Dedifferentiated amniotic fluid mesenchymal stem cell (primary cell): ENCODE measurements around the gene NCKIPSD.
A peak's percentile ranks its signal among the peaks of the same experiment; 100 is the strongest.

Source experiments
- DNase-seq: peaks from one replicate; pipeline ENCODE4 v3.0.0-alpha.2; 2016; ENCODE audit errors: extremely low spot score

The NCKIPSD gene

GRCh38 chr3:48647714-48648113 lies 38.0 kb downstream of the NCKIPSD start:
- no peak for DNase-seq

- DNase-seq = no peak
These were observed 40.6 kb downstream of the NCKIPSD start for GRCh38 chr3:48644898-48645760.

DNA sequence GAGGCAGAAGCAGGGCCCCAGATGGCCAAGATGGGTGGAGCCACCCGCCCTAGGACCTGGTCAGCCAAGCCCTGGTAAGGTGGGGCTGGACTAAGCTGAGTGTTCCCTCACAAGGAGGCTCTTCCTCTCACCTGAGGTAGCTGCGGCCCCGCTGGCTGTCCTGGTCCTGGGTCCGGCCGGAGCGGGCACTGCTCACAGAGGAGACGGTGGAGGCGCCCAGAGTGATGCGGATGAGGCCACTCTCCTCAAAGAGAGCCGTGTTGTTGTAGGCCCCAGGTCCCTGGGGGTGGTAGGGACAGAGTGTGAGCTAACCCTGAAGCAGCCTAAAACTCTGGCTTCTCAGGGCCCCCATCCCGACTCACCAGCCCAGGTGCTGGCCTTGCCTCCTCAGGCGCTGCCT lies 43.1 kb downstream of the NCKIPSD start:
- DNase-seq = no peak

GRCh38 chr3:48641396-48641795 lies 44.3 kb downstream of the NCKIPSD start:
- DNase-seq = no peak

DNA sequence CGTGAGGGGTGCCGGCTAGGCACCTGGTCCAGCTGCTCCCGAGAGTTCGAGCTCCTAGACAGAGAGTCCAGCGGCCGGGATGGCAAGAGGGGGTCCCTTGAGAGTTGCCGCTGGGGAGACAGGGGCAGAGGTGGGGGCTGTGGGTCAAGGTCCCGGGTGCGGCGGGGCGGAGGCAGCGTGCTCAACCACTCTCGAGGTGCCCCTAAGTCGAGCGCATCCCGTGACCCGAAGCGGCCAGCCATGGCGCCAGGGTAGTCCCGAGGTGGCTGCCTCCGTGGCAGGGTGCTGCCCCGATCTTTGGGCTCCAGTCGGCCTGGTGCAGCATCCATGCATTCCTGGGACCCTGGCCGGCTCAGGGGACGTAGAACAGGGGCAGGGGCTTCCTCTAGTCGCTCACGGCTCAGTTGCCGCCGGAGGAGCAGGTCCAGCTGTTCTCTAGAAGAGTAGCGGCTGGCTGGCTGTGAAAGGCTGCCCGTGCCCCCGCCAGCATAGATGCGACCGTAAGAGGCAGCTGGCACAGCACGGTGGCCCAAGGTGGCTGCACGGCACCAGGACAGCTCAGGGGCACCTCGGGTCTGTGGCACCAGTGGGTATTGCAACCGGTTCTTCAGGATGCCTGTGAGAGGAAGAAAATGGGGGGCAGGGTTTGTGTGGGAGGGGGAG lies 45.6 kb downstream of the NCKIPSD start:
- DNase-seq = no peak

DNA sequence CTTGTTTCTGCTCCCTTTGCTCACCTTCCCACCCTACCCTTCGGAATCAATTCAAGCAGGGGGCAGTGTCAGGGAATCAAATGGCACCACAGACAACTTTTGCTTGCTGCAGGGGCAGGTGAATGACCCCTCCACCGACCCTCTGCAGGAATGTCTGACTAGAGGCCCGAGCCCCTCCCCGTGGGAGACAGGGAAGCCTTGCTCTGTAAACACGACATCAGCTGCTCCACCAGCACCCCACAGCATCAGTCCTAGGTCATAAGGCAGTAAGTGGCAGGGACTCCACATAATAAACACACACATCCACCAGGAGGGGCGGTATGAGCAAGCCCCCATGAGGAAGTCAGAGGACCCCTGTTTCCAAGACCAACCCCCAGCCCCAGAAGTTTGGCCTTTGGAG lies 48.4 kb downstream of the NCKIPSD start:
- no peak for DNase-seq

- DNase-seq = no peak
These were observed 49.5 kb downstream of the NCKIPSD start for GRCh38 chr3:48636149-48636655.

- DNase-seq = peak; percentile 95
These were observed 50.3 kb downstream of the NCKIPSD start, which contains the start of gene SLC26A6 for GRCh38 chr3:48635222-48636021. SLC26A6 (minus strand) TSS chr3:48635461; CDS start chr3:48635393, 68 bp downstream.

GRCh38 chr3:48634661-48635221 lies 51.0 kb downstream of the NCKIPSD start:
- peak; percentile 25 for DNase-seq

- no peak for DNase-seq
These were observed 52.0 kb downstream of the NCKIPSD start for GRCh38 chr3:48633743-48634142.

DNA sequence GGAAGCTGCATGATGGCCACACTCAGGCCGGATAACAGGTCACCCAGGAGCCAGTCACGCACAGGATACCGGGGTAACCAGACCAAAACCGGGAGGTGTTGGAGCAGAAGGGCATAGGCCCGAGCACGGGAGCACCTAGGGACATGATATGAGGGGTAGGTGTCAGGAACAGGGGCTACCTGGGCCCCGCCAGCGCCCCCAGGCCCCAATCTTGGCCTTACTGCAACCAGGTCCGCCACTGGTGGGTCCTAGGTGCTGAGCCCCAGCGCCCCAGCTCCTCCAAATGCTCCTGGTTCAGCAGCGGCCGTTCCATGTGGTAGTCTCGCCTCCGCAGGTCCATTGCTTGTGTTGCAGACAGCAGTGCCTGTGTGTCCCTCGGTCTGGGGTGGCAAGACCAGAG lies 52.5 kb downstream of the NCKIPSD start:
- DNase-seq = no peak

- no peak for DNase-seq
These were observed 53.9 kb downstream of the NCKIPSD start for GRCh38 chr3:48631516-48632448.

GRCh38 chr3:48630833-48631232 lies 54.9 kb downstream of the NCKIPSD start:
- DNase-seq = no peak

DNA sequence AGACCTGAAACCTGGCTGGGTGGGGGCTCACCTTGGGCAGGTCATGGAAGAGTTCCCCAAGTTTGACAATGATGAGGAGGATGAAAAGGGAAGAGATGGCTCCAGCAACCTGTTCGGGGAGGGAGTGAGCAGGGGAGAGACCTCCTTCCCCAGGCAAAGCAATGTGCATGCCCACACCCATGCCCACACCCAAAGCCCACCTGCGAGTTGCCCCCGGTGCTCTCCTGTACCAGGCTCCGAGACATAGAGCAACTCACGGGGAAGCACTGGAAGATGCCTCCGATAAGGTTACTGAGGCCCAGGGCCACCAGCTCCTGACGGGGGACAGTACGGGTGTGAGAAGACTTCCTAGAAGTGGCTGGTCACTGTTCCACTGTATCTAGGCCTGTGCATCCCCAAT lies 55.3 kb downstream of the NCKIPSD start:
- no peak for DNase-seq

DNA sequence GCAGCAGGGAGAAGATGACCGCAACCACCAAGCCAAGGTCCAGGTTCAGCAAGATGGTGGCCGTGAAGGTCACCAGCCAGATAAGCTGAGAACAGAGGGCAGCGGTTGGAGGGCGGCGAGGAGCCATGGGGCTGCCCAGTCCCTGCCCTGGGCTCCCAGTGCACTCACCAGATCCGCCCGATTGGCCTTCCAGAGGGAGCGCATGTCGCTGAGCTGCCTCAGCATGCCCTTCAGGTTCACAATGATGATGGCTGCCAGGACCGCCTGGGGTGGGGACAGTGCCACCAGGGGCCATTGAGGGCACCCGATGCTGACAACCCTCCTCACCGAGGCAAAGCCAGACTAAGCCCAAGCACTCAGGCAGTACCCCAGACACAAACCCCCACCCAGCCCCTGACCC lies 55.8 kb downstream of the NCKIPSD start:
- DNase-seq = no peak

DNA sequence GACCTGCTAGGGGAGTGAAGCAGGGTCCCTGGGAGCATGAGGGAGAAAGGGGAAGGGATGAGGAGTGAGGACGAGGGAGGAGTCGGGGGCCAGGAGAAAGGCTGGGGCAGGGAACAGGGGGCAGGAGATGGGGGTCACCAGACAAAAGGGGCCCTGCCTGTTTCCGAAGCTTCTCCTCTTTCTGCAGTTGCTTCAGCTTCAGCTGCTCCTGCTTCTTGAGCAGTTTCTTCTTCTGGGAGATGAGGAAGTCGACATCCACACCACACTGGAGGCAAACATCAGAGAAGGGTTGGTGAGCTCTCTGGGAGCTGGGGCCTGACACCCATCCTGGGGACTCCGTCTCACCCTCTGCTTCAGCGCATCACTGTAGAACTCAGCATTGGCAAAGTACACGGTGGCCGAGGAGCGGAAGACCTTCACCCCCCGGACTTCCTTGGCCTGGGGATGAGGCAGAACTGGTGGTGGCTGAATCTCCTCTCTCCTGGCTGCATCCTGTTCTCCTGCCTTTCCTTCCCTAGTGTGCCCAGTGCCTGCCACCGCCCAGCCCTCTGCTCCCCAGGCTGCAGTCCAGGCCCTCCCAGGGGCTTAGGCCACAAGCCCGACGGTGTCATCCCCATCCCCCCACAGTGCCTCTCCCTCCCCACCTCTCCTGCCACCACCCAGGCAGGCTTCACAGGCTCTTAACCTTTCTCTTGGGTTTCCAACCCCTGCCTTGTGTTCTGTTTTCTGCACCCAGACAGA lies 57.3 kb downstream of the NCKIPSD start:
- no peak for DNase-seq

DNA sequence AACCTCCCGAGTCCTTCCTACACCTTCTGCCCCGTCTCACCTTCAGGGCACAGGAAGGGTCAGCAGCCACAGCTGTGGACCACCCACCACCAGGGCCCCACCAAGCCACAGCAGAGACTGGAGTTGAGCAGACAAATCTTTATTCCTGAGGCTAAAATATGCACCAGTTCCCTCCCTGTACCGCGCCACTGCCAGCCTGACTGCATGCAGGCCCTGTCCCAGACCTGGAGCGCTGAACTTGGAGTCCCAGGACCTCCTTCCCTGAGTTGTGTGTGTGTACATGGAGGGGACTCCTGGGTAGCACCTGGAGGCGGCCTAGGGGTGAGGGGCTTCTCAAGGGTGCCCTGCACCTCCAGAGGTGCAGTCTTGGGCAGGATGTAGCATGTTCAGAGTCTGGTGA lies 60.1 kb downstream of the NCKIPSD start:
- DNase-seq = no peak

DNA sequence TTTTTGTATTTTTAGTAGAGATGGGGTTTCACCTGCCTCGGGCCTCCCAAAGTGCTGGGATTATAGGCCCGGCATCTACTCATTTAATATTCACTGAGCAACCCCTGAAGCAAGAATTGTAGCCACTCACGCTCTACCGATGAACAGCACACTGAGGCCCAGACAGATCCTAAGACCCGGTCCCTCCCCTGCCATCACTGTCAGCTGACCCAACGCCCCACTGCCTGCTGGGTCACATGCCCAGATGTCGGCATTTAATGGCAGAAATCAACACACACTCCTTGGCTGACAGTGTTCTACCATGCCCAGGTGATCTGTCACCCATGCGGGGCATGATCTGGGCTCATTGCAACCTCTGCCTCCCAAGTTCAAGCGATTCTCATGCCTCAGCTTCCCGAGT lies 60.9 kb downstream of the NCKIPSD start:
- no peak for DNase-seq

DNA sequence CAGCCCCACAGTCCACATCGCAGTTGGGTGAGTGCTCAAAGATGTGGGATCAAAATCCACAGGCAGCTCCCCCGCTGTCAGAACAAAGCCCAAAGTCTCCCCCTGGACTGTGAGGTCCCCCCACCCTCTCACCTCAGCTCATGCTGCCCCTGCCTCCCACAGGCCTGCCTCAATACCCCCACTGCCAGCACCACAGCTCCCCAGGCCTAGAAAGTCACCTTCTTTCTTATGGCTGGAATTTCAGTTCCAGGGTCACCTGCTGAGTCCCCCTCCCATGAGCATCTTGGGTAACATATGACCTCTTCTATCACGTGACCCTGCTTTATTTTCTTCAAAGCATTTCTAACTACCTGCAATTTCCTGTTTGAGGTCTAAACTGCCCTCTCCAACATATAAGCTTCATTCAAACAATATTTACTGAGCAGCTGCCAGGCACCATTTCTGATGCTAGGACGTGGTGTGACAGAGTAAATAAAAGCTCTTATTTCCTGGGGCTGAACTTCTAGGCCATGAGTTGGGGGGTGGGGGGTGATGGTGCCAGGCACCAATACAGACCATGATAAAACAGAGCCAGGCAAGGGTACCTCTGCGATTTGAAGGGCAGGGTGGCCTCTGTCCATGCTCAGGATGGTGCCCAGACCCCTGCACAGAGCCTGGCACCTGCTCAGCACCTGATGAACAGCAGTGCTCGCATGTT lies 61.7 kb downstream of the NCKIPSD start:
- DNase-seq = no peak
